ENCODE results near the gene PCDH18.
"Not testable (repeated sequence)": the region's sequence is repeated elsewhere in the genome, so short reads cannot be mapped to it uniquely, and the experiment has no call there.

PCDH18 gene

GRCh38 chr4:137531168-137531985 lies 917 bp downstream of the PCDH18 start:
- H3K4me3 ChIP-seq: peak overlapping the region; percentile 73
- no peaks in the 10 kb centered on the region for H3K27me3 ChIP-seq
- no peak for TF ChIP-seq Cebpa-rat (IDR thresholded peaks at IDR 0.05)
- no peaks in the 10 kb centered on the region; the same call in 1 of the 2 replicates for H3K9me3 ChIP-seq
- H3K4me1 ChIP-seq: peaks cover 59% of the 10 kb centered on the region
- H3K27ac ChIP-seq: peak overlapping the region; percentile 83
- peaks cover 31% of the 10 kb centered on the region for H3K36me3 ChIP-seq
- peak overlapping the region; percentile 81 for H3K9ac ChIP-seq
- peak overlapping the region; percentile 79 for H3K4me2 ChIP-seq
- H4K20me1 ChIP-seq: no peaks in the 10 kb centered on the region

- no peaks in the 10 kb centered on the region for H3K27me3 ChIP-seq
- no peak overlapping the region for H3K27ac ChIP-seq
- no peak overlapping the region for H3K9ac ChIP-seq
- H3K9me3 ChIP-seq: no peaks in the 10 kb centered on the region; the same call in 1 of the 2 replicates
- H3K4me2 ChIP-seq: peak overlapping the region; percentile 79
- TF ChIP-seq Cebpa-rat (IDR thresholded peaks at IDR 0.05): no peak
- H3K36me3 ChIP-seq: peaks cover 36% of the 10 kb centered on the region
- H3K4me1 ChIP-seq: peaks cover 59% of the 10 kb centered on the region
- H4K20me1 ChIP-seq: no peaks in the 10 kb centered on the region
- peak overlapping the region; percentile 73 for H3K4me3 ChIP-seq
These were observed 2.1 kb downstream of the PCDH18 start for GRCh38 chr4:137530176-137530575.

GRCh38 chr4:137529432-137529831 lies 2.9 kb downstream of the PCDH18 start:
- no peak for TF ChIP-seq Cebpa-rat (IDR thresholded peaks at IDR 0.05)
- Histone ChIP-seq H3K4me1 (peaks cover 52% of the 10 kb centered on the region), H4K20me1 (no peaks in the 10 kb centered on the region), H3K9ac (no peak overlapping the region), H3K27ac (no peak overlapping the region), H3K36me3 (peaks cover 43% of the 10 kb centered on the region), H3K27me3 (no peaks in the 10 kb centered on the region), H3K9me3 (no peaks in the 10 kb centered on the region; the same call in 1 of the 2 replicates), H3K4me2 (peak overlapping the region; percentile 79), H3K4me3 (peak overlapping the region; percentile 41; the same call in 1 of the 2 replicates)

- no peak overlapping the region for H3K9ac ChIP-seq
- H3K27ac ChIP-seq: no peak overlapping the region
- H4K20me1 ChIP-seq: no peaks in the 10 kb centered on the region
- no peak overlapping the region for H3K4me3 ChIP-seq
- peaks cover 44% of the 10 kb centered on the region for H3K4me1 ChIP-seq
- H3K27me3 ChIP-seq: no peaks in the 10 kb centered on the region
- H3K4me2 ChIP-seq: peak overlapping the region; percentile 79
- H3K36me3 ChIP-seq: peaks cover 49% of the 10 kb centered on the region
- no peak for TF ChIP-seq Cebpa-rat (IDR thresholded peaks at IDR 0.05)
- H3K9me3 ChIP-seq: no peaks in the 10 kb centered on the region; the same call in 1 of the 2 replicates
These were observed 3.6 kb downstream of the PCDH18 start for GRCh38 chr4:137528673-137529072.

GRCh38 chr4:137526681-137527080 lies 5.6 kb downstream of the PCDH18 start:
- Histone ChIP-seq H3K9me3 (no peaks in the 10 kb centered on the region; the same call in 1 of the 2 replicates), H4K20me1 (no peaks in the 10 kb centered on the region), H3K9ac (no peak overlapping the region), H3K4me2 (no peak overlapping the region), H3K27me3 (no peaks in the 10 kb centered on the region), H3K4me3 (no peak overlapping the region), H3K27ac (no peak overlapping the region), H3K36me3 (peaks cover 52% of the 10 kb centered on the region), H3K4me1 (peaks cover 34% of the 10 kb centered on the region)
- TF ChIP-seq Cebpa-rat (IDR thresholded peaks at IDR 0.05): no peak

- no peaks in the 10 kb centered on the region for H4K20me1 ChIP-seq
- H3K27me3 ChIP-seq: no peaks in the 10 kb centered on the region; the same call in 1 of the 2 replicates
- H3K36me3 ChIP-seq: peaks cover 57% of the 10 kb centered on the region
- H3K4me1 ChIP-seq: peaks cover 16% of the 10 kb centered on the region
- H3K4me3 ChIP-seq: no peak overlapping the region
- H3K9ac ChIP-seq: no peak overlapping the region
- no peak overlapping the region for H3K4me2 ChIP-seq
- H3K27ac ChIP-seq: no peak overlapping the region
- TF ChIP-seq Cebpa-rat (IDR thresholded peaks at IDR 0.05): no peak
- H3K9me3 ChIP-seq: peaks cover 4% of the 10 kb centered on the region; the same call in 1 of the 2 replicates
These were observed 7.4 kb downstream of the PCDH18 start for GRCh38 chr4:137524725-137525369.

GRCh38 chr4:137523329-137523728 lies 9.0 kb downstream of the PCDH18 start:
- Histone ChIP-seq H4K20me1 (no peaks in the 10 kb centered on the region), H3K4me3 (no peak overlapping the region), H3K9me3 (peaks cover 4% of the 10 kb centered on the region; the same call in 1 of the 2 replicates), H3K36me3 (peaks cover 51% of the 10 kb centered on the region), H3K4me1 (peaks cover under 1% of the 10 kb centered on the region; the same call in 1 of the 2 replicates), H3K27ac (no peak overlapping the region), H3K27me3 (no peaks in the 10 kb centered on the region; the same call in 1 of the 2 replicates), H3K9ac (no peak overlapping the region), H3K4me2 (no peak overlapping the region)
- TF ChIP-seq Cebpa-rat (IDR thresholded peaks at IDR 0.05): no peak

GRCh38 chr4:137521053-137521452 lies 11.2 kb downstream of the PCDH18 start:
- no peak for TF ChIP-seq Cebpa-rat (IDR thresholded peaks at IDR 0.05)
- no peaks in the 10 kb centered on the region for H4K20me1 ChIP-seq
- H3K4me3 ChIP-seq: no peak overlapping the region
- H3K27me3 ChIP-seq: no peaks in the 10 kb centered on the region; the same call in 1 of the 2 replicates
- no peak overlapping the region for H3K4me2 ChIP-seq
- H3K9ac ChIP-seq: no peak overlapping the region
- H3K9me3 ChIP-seq: peaks cover 4% of the 10 kb centered on the region; the same call in 1 of the 2 replicates
- H3K27ac ChIP-seq: no peak overlapping the region
- H3K36me3 ChIP-seq: peaks cover 30% of the 10 kb centered on the region
- no peaks in the 10 kb centered on the region for H3K4me1 ChIP-seq

- H3K9me3 ChIP-seq: peaks cover 4% of the 10 kb centered on the region; the same call in 1 of the 2 replicates
- no peaks in the 10 kb centered on the region; the same call in 1 of the 2 replicates for H3K27me3 ChIP-seq
- H3K4me1 ChIP-seq: no peaks in the 10 kb centered on the region
- H3K9ac ChIP-seq: no peak overlapping the region
- peaks cover 19% of the 10 kb centered on the region for H3K36me3 ChIP-seq
- no peaks in the 10 kb centered on the region for H4K20me1 ChIP-seq
- no peak overlapping the region for H3K4me2 ChIP-seq
- TF ChIP-seq Cebpa-rat (IDR thresholded peaks at IDR 0.05): no peak
- H3K4me3 ChIP-seq: no peak overlapping the region
- no peak overlapping the region for H3K27ac ChIP-seq
These were observed 12.9 kb downstream of the PCDH18 start for GRCh38 chr4:137519406-137519805.

- H3K4me2 ChIP-seq, H4K20me1 ChIP-seq, H3K27me3 ChIP-seq, H3K4me1 ChIP-seq, H3K9ac ChIP-seq, H3K27ac ChIP-seq, H3K4me3 ChIP-seq, H3K9me3 ChIP-seq: not testable (repeated sequence)
- H3K36me3 ChIP-seq: peaks cover 13% of the 10 kb centered on the region
These were observed 15.0 kb downstream of the PCDH18 start for GRCh38 chr4:137517323-137517722.
